Measurements from ENCODE around the gene NECAP2.

DNA sequence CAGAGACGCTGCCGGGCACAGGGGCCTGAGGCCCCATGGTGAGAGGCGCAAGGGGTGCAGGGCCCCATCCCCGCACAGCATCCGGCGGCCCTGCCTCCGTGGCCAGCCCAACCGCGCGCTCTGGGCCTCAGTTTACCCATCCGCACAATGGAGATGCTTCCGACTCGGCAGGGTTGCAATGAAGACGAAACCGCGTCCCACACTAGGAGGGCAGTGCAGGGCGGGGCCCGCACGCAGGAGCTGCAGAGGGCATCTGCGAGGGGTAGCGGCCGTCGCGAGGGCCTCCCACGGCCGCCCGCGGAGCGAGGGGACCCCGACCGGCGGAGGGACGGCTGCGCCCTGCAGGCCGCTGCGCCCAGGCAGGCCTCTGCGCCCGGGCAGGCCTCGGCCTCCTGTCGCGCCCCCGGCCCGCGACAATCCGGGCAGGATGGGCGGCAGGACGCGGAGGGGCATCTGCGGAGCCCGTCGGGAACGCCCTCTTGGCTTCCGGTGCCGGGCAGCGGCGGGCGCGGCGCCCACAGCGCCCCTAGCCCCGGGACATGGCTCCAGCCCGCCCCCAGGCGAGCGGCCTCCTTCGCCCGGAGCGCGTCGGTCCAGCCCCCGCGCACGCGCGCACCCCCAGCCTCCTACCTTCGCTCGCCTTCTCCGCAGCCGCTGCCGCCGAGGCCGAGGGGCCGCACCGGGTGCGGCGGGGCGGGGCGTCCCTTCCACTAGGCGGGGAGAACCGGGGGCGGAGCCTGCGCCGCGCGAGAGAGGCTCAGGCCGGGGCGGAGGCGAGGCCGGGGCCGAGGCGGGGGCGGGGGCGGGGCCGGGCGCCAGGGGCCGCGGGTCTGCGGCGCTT is 58.3 kb downstream of the NECAP2 start:
- TF ChIP-seq, protein P1, sequence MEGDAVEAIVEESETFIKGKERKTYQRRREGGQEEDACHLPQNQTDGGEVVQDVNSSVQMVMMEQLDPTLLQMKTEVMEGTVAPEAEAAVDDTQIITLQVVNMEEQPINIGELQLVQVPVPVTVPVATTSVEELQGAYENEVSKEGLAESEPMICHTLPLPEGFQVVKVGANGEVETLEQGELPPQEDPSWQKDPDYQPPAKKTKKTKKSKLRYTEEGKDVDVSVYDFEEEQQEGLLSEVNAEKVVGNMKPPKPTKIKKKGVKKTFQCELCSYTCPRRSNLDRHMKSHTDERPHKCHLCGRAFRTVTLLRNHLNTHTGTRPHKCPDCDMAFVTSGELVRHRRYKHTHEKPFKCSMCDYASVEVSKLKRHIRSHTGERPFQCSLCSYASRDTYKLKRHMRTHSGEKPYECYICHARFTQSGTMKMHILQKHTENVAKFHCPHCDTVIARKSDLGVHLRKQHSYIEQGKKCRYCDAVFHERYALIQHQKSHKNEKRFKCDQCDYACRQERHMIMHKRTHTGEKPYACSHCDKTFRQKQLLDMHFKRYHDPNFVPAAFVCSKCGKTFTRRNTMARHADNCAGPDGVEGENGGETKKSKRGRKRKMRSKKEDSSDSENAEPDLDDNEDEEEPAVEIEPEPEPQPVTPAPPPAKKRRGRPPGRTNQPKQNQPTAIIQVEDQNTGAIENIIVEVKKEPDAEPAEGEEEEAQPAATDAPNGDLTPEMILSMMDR (IDR thresholded peaks at IDR 0.05; ENCODE audit: insufficient read depth, low read length, poor library complexity, severe bottlenecking), result no peak
- no peak for TF ChIP-seq EZH2phosphoT487 (conservative IDR thresholded peaks at IDR 0.05; ENCODE audit: low read length)

Measured in SU-DHL-6 (cell line).